ENCODE data around the gene CPE.

GRCh38 chr4:165378745-165379677 is at the start of gene CPE:
- no peak for TF ChIP-seq CTCF (IDR thresholded peaks at IDR 0.05; ENCODE audit: low read length)
- TF ChIP-seq EZH2 (IDR thresholded peaks at IDR 0.05; ENCODE audit: borderline replicate concordance, low read length) = no peak

All from OCI-LY1 (cell line).